Smooth muscle cell of the pulmonary artery (primary cell): ENCODE measurements around the gene MCEMP1. TPM values are rescaled to one million over a fixed set of nuclear protein-coding genes. Genes with fewer than 3 reads are reported as not detected.

Experiments used
- total RNA-seq: library from RNA; depleted of rRNA; stranded (reverse); fragments of >200 nt; gene quantifications from 2 replicates; pipeline ENCODE4 v1.2.3, GENCODE V29; 2014

Gene MCEMP1
- not detected in 2 replicates for total RNA-seq

GRCh38 chr19:7676854-7677253 lies at the start of gene MCEMP1:
TSS of gene MCEMP1 (plus strand) at chr19:7677090. CDS start at chr19:7677121, 31 bp downstream.

DNA sequence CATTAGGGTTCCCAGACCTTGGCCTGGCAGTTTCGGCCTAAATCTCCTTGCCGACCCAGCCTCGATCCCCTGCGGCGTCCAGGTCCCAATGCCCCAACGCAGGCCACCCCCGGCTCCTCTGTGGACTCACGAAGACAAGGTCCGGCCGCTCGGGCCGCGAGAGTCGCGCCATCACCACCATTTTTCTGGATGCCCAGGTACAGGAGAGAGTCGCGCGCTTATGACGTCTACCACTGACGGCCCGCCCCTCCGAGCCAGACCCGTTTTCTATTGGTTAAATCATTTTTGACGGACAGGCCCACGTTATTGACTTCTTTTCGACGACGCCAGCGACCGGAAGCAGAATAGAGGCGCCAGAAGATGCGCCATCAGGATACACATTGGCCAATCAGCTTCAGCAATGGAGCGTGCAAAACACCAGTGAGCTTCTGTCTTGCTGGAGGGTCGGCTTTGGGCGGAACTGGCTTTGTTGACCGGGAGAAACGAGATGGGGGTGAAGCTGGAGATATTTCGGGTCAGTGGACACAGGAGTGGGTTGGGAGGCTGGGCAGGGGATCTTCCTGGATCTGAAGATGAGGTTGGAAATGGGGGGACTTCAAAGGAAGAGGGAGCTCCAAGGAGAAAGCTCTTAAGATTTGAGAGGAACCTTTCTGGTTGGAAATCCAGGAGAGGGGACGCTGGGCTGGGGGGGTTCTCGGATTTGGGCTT lies 47.4 kb upstream of the MCEMP1 start, which contains the start of the genes PET100 and XAB2:
TSS of gene PET100 (plus strand) at position 447 of the 708 bp plus-strand sequence. CDS start at position 488, 41 bp downstream.
TSS of gene XAB2 (minus strand) at position 199 of the 708 bp plus-strand sequence. CDS start at position 181, 18 bp downstream.

DNA sequence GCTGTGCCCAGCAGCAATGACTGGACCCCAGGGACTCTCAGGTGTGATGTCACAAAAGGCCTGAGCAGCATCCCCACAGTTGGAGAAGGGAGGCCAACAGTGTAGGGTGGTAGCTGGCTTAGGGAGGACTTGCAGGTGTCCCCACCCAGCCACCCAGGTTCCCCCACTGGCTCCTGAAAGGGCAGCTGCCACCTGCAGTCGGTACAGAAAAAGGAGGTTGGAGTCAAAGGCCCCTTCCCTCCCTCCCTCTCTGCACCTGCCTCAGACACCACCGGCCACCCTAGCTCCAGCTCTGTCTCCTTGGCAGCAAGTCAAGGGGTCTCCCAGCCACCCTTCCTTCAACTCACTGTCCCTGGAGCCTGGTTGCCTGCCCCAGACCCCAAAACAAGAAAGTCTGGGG lies 43.2 kb upstream of the MCEMP1 start, which contains the start of gene PCP2:
TSS of gene PCP2 (minus strand) at position 22 of the 400 bp plus-strand sequence. CDS start 262 bp downstream, outside the sequence.

DNA sequence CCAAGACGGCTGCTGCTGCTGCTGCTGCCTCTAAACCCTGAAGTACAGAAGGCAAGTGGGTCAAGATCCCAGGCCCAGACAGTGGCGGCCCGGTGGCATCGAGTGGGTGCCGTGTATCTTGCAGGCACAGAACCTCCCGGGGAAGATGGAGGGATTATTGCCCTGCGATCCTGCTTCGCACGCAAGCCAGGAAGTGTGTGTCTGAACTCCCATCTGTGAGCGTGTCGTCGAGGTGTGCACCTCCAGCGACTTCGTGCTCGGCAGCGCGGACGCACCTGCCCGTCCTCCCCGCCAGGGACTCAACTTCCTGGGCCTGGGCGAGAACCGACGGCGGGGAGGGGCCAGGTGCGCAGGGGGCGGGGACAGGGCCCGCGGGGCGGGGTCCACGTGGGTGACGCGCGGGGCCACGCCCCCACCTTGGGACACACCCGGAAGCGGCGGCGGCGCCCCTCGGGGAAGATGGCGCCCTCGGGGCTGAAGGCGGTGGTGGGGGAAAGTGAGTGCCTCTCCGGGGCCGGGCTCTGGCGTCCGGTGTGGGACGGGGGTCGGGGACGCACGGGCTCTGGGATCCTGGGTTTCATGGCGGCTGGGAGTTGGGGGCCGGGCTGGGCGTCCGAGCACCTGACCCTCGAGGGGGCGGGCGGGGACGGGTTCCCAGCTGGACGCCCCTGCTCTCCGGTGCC lies 40.1 kb upstream of the MCEMP1 start, which contains the start of gene STXBP2:
TSS of gene STXBP2 (plus strand) at position 420 of the 683 bp plus-strand sequence. CDS start at position 460, 40 bp downstream.

GRCh38 chr19:7668842-7669241 lies 8.0 kb upstream of the MCEMP1 start, which contains the start of gene RETN:
TSS of gene RETN (plus strand) at chr19:7669049. CDS start at chr19:7669327, 278 bp downstream.

GRCh38 chr19:7680606-7681339 lies 3.9 kb downstream of the MCEMP1 start, which contains the start of gene TRAPPC5:
TSS of gene TRAPPC5 (plus strand) at chr19:7680833. CDS start at chr19:7682254, 1,421 bp downstream.

GRCh38 chr19:7701654-7702457 lies 25.0 kb downstream of the MCEMP1 start, which contains the start of gene FCER2:
TSS of gene FCER2 (minus strand) at chr19:7702131. CDS start at chr19:7699760, 2,371 bp downstream.

Other genes with a start within 250 kb of the MCEMP1 start
- 1.8 and 2.0 TPM in 2 replicates for gene PEX11G, start 188.1 kb upstream of the MCEMP1 start, total RNA-seq
- gene ZNF358, start 161.0 kb upstream of the MCEMP1 start, total RNA-seq = 22.7 and 31.2 TPM in 2 replicates
- gene MCOLN1, start 154.5 kb upstream of the MCEMP1 start, total RNA-seq = 6.5 and 8.8 TPM in 2 replicates
- gene PNPLA6, start 141.4 kb upstream of the MCEMP1 start, total RNA-seq = 96.8 and 167 TPM in 2 replicates
- not detected in 2 replicates for gene CAMSAP3, start 81.2 kb upstream of the MCEMP1 start, total RNA-seq
- gene XAB2, start 47.5 kb upstream of the MCEMP1 start, total RNA-seq = 36.1 and 40.1 TPM in 2 replicates
- gene PET100, start 47.3 kb upstream of the MCEMP1 start, total RNA-seq = 4.7 and 9.1 TPM in 2 replicates
- gene PCP2, start 43.4 kb upstream of the MCEMP1 start, total RNA-seq = not detected in 2 replicates
- gene STXBP2, start 40.0 kb upstream of the MCEMP1 start, total RNA-seq = 5.4 and 14.9 TPM in 2 replicates
- gene RETN, start 8.0 kb upstream of the MCEMP1 start, total RNA-seq = not detected in 2 replicates
- 64.4 and 67.2 TPM in 2 replicates for gene TRAPPC5, start 3.7 kb downstream of the MCEMP1 start, total RNA-seq
- gene FCER2, start 25.0 kb downstream of the MCEMP1 start, total RNA-seq = not detected in 2 replicates
- gene CLEC4G, start 55.0 kb downstream of the MCEMP1 start, total RNA-seq = not detected in 2 replicates
- not detected in 2 replicates for gene CD209, start 70.4 kb downstream of the MCEMP1 start, total RNA-seq
- gene CLEC4M, start 86.2 kb downstream of the MCEMP1 start, total RNA-seq = not detected in 2 replicates
- 22.3 and 22.4 TPM in 2 replicates for gene EVI5L, start 153.1 kb downstream of the MCEMP1 start, total RNA-seq
- 0.10 TPM in 1 of 2 replicates, not detected in the other for gene PRR36, start 197.3 kb downstream of the MCEMP1 start, total RNA-seq
- gene LRRC8E, start 211.4 kb downstream of the MCEMP1 start, total RNA-seq = 3.1 and 3.8 TPM in 2 replicates
- 17.1 and 17.7 TPM in 2 replicates for gene MAP2K7, start 226.8 kb downstream of the MCEMP1 start, total RNA-seq
- gene TGFBR3L, start 237.7 kb downstream of the MCEMP1 start, total RNA-seq = 1.6 and 5.6 TPM in 2 replicates
- 14.9 and 19.0 TPM in 2 replicates for gene SNAPC2, start 243.2 kb downstream of the MCEMP1 start, total RNA-seq
- gene CTXN1, start 249.0 kb downstream of the MCEMP1 start, total RNA-seq = 2.5 and 7.4 TPM in 2 replicates